HG03469 (cell line): ENCODE data around the gene CD180.
A peak's percentile ranks its signal among the peaks of the same experiment; 100 is the strongest.
"Not testable (repeated sequence)": the region's sequence is repeated elsewhere in the genome, so short reads cannot be mapped to it uniquely, and the experiment has no call there.

Experiments used
- ATAC-seq: cut with Tn5 transposase; IDR thresholded peaks from one replicate; pipeline ENCODE4 v1.9.1; 2021; ENCODE audit warnings: mild to moderate bottlenecking, moderate library complexity, moderate number of reproducible peaks; ENCODE audit not compliant: unreplicated experiment

CD180 gene

GRCh38 chr5:67189931-67190330 lies 6.7 kb downstream of the CD180 start:
- ATAC-seq, result no peak

GRCh38 chr5:67189079-67189354 lies 7.6 kb downstream of the CD180 start:
- no peak for ATAC-seq

GRCh38 chr5:67188274-67189078 lies 8.1 kb downstream of the CD180 start:
- ATAC-seq, result no peak

- peak; percentile 84 for ATAC-seq
These were observed 9.4 kb downstream of the CD180 start for GRCh38 chr5:67187006-67187715.

GRCh38 chr5:67183859-67184258 lies 12.7 kb downstream of the CD180 start:
- no peak for ATAC-seq

- ATAC-seq, result no peak
These were observed 14.3 kb downstream of the CD180 start for GRCh38 chr5:67182301-67182790.

GRCh38 chr5:67181648-67182221 lies 14.9 kb downstream of the CD180 start:
- no peak for ATAC-seq

GRCh38 chr5:67179697-67180361 lies 16.8 kb downstream of the CD180 start:
- no peak for ATAC-seq

GRCh38 chr5:67178966-67179365 lies 17.6 kb downstream of the CD180 start:
- no peak for ATAC-seq

- ATAC-seq, result no peak
These were observed 18.5 kb downstream of the CD180 start for GRCh38 chr5:67178085-67178484.

- no peak for ATAC-seq
These were observed 19.7 kb downstream of the CD180 start for GRCh38 chr5:67176936-67177335.

GRCh38 chr5:67173959-67174358 lies 22.6 kb downstream of the CD180 start:
- no peak for ATAC-seq

GRCh38 chr5:67173351-67173750 lies 23.2 kb downstream of the CD180 start:
- not testable (repeated sequence) for ATAC-seq

GRCh38 chr5:67170767-67171166 lies 25.8 kb downstream of the CD180 start:
- ATAC-seq, result no peak

GRCh38 chr5:67168069-67168468 lies 28.5 kb downstream of the CD180 start:
- ATAC-seq, result no peak

GRCh38 chr5:67166460-67167285 lies 29.9 kb downstream of the CD180 start:
- ATAC-seq, result peak; percentile 29

- ATAC-seq, result peak; percentile 72
These were observed 30.8 kb downstream of the CD180 start for GRCh38 chr5:67165526-67166459.

GRCh38 chr5:67164856-67165525 lies 31.6 kb downstream of the CD180 start:
- no peak for ATAC-seq
